Astrocyte (in vitro differentiated cells and primary cell): ENCODE measurements around the gene TBL1XR1. TPM values are rescaled to one million over a fixed set of nuclear protein-coding genes. Genes with fewer than 3 reads are reported as not detected.

Source experiments
- DNase-seq: peaks from one replicate; pipeline ENCODE4 v3.0.0-alpha.2; 2010; ENCODE audit warnings: low read depth
- FAIRE-seq: peaks from 2 replicates; lab custom pipeline; 2011; peaks lifted over from hg19 to GRCh38; lab: Jason Lieb, UNC
- H2AFZ ChIP-seq: 2 replicates; pipeline ENCODE4 v1.6.0; 2012; ENCODE audit warnings: low read depth, low read length, inconsistent platforms
- H3K27ac ChIP-seq: 2 replicates; pipeline ENCODE4 v1.5.1; 2011; ENCODE audit warnings: low read depth, low read length, inconsistent platforms
- H3K27me3 ChIP-seq: 2 replicates; pipeline ENCODE4 v1.6.0; 2011; ENCODE audit warnings: low read length, inconsistent platforms; ENCODE audit not compliant: insufficient read depth
- H3K36me3 ChIP-seq: 2 replicates; pipeline ENCODE4 v1.5.1; 2011; ENCODE audit warnings: low read length, inconsistent platforms; ENCODE audit not compliant: insufficient read depth
- H3K4me1 ChIP-seq: 2 replicates; pipeline ENCODE4 v1.5.1; 2011; ENCODE audit warnings: low read length, inconsistent platforms; ENCODE audit not compliant: insufficient read depth
- H3K4me2 ChIP-seq: 2 replicates; pipeline ENCODE4 v1.6.0; 2012; ENCODE audit warnings: low read length, inconsistent platforms
- H3K4me3 ChIP-seq: 2 replicates; pipeline ENCODE4 v1.5.1; 2011; ENCODE audit warnings: low read depth, mild to moderate bottlenecking, low read length, inconsistent platforms; ENCODE audit not compliant: insufficient read depth
- H3K79me2 ChIP-seq: 2 replicates; pipeline ENCODE4 v1.6.0; 2012; ENCODE audit warnings: mild to moderate bottlenecking, low read length, inconsistent platforms; ENCODE audit not compliant: insufficient read depth
- H3K9ac ChIP-seq: 2 replicates; pipeline ENCODE4 v1.6.0; 2012; ENCODE audit warnings: mild to moderate bottlenecking, low read length, inconsistent platforms
- H3K9me3 ChIP-seq: 2 replicates; pipeline ENCODE4 v1.5.1; 2012; ENCODE audit warnings: low read depth, mild to moderate bottlenecking, low read length, inconsistent platforms; ENCODE audit not compliant: insufficient read depth
- H4K20me1 ChIP-seq: 2 replicates; pipeline ENCODE4 v1.6.0; 2012; ENCODE audit warnings: low read length, inconsistent platforms; ENCODE audit not compliant: insufficient read depth
- H3K27ac Mint-ChIP-seq: one replicate; pipeline ENCODE4 v1.8.0; 2021; ENCODE audit warnings: mild to moderate bottlenecking, mixed read lengths; ENCODE audit not compliant: unreplicated experiment
- H3K27me3 Mint-ChIP-seq: one replicate; pipeline ENCODE4 v1.8.0; 2021; ENCODE audit warnings: low read depth, mixed read lengths; ENCODE audit not compliant: unreplicated experiment
- H3K36me3 Mint-ChIP-seq: one replicate; pipeline ENCODE4 v1.8.0; 2021; ENCODE audit warnings: low read depth, mixed read lengths; ENCODE audit not compliant: unreplicated experiment
- H3K4me1 Mint-ChIP-seq: one replicate; pipeline ENCODE4 v1.8.0; 2021; ENCODE audit warnings: low read depth, mixed read lengths; ENCODE audit not compliant: unreplicated experiment
- H3K4me3 Mint-ChIP-seq: one replicate; pipeline ENCODE4 v1.8.0; 2021; ENCODE audit warnings: mild to moderate bottlenecking, moderate library complexity, mixed read lengths; ENCODE audit not compliant: unreplicated experiment
- H3K9me3 Mint-ChIP-seq: one replicate; pipeline ENCODE4 v1.8.0; 2021; ENCODE audit warnings: mild to moderate bottlenecking, mixed read lengths; ENCODE audit not compliant: unreplicated experiment
- EZH2 ChIP-seq: IDR thresholded peaks from 2 replicates; pipeline ENCODE4 v1.6.1; 2012; ENCODE audit warnings: mild to moderate bottlenecking, low read length, inconsistent platforms; ENCODE audit not compliant: insufficient read depth
- total RNA-seq: library from RNA; stranded (reverse); gene quantifications from 2 replicates; pipeline ENCODE4 v1.2.1, GENCODE V29; 2021
- TF ChIP-seq, protein P1 (sequence below): IDR thresholded peaks from 2 replicates; pipeline ENCODE4 v1.5.1; 2011; ENCODE audit warnings: low read depth, mild to moderate bottlenecking, inconsistent platforms, low read length, moderate library complexity; ENCODE audit not compliant: insufficient read depth

The TBL1XR1 gene
- total RNA-seq, 1 donor from 2014 or later, result 140 TPM

DNA sequence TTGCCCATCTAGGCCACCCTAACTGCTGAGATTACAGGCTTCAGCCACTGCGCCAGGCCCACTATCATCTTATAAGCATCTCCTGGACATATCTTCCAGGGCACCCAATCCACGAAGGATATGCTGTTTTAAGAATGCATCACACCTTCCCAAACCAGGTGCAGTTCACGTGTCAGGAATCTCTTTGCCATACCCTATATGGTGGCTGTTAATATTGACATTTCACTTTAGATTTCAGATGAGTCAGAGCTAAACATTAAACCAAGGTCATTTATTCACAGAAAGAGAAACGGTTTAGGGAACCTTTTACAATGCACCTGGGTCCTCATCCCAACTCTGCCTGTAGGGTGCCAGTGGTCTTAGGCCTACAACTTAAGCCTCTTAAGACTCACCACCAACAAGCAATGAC, 85.7 kb downstream of the TBL1XR1 start:
- FAIRE-seq (no peak), DNase-seq (no peak)

DNA sequence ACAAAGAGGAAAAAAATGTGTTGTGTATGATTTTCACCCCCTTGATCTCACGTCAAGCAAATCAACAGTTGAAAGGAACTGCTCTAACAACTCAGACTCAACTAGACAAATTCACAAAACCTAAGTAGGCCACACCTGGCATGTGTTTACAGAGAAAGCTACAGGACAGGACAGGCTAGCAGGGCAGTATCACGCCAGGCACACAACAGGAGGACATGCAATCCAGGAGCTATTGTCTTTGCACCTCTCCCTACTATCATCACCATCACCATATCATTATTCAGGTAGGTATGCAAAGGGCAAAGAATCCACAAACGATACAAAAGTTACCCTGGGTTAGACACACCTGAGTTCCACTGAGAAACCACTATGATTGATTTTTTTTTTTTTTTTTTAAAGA, 86.4 kb downstream of the TBL1XR1 start:
- Mint-ChIP-seq H3K27ac (no peak overlapping the region), H3K36me3 (no peaks in the 10 kb centered on the region), H3K27me3 (no peaks in the 10 kb centered on the region), H3K4me1 (peaks cover 39% of the 10 kb centered on the region), H3K4me3 (no peak overlapping the region), H3K9me3 (no peaks in the 10 kb centered on the region)
- no peak for TF ChIP-seq EZH2
- TF ChIP-seq, protein P1, sequence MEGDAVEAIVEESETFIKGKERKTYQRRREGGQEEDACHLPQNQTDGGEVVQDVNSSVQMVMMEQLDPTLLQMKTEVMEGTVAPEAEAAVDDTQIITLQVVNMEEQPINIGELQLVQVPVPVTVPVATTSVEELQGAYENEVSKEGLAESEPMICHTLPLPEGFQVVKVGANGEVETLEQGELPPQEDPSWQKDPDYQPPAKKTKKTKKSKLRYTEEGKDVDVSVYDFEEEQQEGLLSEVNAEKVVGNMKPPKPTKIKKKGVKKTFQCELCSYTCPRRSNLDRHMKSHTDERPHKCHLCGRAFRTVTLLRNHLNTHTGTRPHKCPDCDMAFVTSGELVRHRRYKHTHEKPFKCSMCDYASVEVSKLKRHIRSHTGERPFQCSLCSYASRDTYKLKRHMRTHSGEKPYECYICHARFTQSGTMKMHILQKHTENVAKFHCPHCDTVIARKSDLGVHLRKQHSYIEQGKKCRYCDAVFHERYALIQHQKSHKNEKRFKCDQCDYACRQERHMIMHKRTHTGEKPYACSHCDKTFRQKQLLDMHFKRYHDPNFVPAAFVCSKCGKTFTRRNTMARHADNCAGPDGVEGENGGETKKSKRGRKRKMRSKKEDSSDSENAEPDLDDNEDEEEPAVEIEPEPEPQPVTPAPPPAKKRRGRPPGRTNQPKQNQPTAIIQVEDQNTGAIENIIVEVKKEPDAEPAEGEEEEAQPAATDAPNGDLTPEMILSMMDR, result no peak
- FAIRE-seq, result no peak
- H3K4me2 ChIP-seq, result no peak overlapping the region
- no peak for DNase-seq
- peaks cover 84% of the 10 kb centered on the region for H4K20me1 ChIP-seq
- no peaks in the 10 kb centered on the region for H3K9me3 ChIP-seq
- H2AFZ ChIP-seq, result no peak overlapping the region
- H3K9ac ChIP-seq, result no peak overlapping the region
- H3K79me2 ChIP-seq, result peaks cover 99% of the 10 kb centered on the region
- no peaks in the 10 kb centered on the region for H3K36me3 ChIP-seq
- no peaks in the 10 kb centered on the region for H3K4me1 ChIP-seq
- no peak overlapping the region for H3K27ac ChIP-seq
- no peaks in the 10 kb centered on the region for H3K27me3 ChIP-seq
- no peak overlapping the region for H3K4me3 ChIP-seq

More for the DNA sequence above, 85.7 kb downstream of the TBL1XR1 start:
- H3K79me2 ChIP-seq, result peaks cover 99% of the 10 kb centered on the region
- Mint-ChIP-seq H3K27me3 (no peaks in the 10 kb centered on the region), H3K36me3 (no peaks in the 10 kb centered on the region), H3K4me1 (peaks cover 40% of the 10 kb centered on the region), H3K4me3 (no peak overlapping the region), H3K9me3 (no peaks in the 10 kb centered on the region), H3K27ac (no peak overlapping the region)
- no peaks in the 10 kb centered on the region for H3K27me3 ChIP-seq
- H3K4me3 ChIP-seq, result no peak overlapping the region
- TF ChIP-seq EZH2, result no peak
- TF ChIP-seq, protein P1, result no peak
- H3K27ac ChIP-seq, result no peak overlapping the region
- no peaks in the 10 kb centered on the region for H3K36me3 ChIP-seq
- peaks cover 84% of the 10 kb centered on the region for H4K20me1 ChIP-seq
- no peak overlapping the region for H2AFZ ChIP-seq
- no peak overlapping the region for H3K4me2 ChIP-seq
- H3K4me1 ChIP-seq, result no peaks in the 10 kb centered on the region
- H3K9ac ChIP-seq, result no peak overlapping the region
- H3K9me3 ChIP-seq, result no peaks in the 10 kb centered on the region

DNA sequence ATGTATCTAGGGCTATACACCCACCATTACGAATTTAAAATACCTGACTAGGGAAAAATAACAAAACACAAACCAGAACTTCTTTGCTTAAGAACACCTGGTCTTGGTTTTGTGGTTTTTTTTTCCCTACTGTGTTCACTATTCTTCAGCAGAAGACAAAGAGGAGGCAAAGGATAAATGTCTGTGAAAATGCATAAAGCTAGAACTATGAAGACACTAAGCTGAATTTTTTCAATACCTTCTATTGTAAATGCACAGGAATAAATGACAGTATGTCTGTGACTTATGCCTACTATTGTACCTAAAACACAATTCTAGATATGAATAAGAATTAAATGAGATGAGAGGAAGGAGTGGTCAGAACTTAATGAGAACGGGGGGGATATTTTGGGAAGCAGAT, 86.9 kb downstream of the TBL1XR1 start:
- H3K4me2 ChIP-seq, result no peak overlapping the region
- no peaks in the 10 kb centered on the region for H3K9me3 Mint-ChIP-seq
- FAIRE-seq, result no peak
- H3K79me2 ChIP-seq, result peaks cover 99% of the 10 kb centered on the region
- TF ChIP-seq, protein P1, result no peak
- TF ChIP-seq EZH2, result no peak
- H3K27me3 Mint-ChIP-seq, result no peaks in the 10 kb centered on the region
- no peak overlapping the region for H2AFZ ChIP-seq
- no peak overlapping the region for H3K9ac ChIP-seq
- no peak overlapping the region for H3K4me3 Mint-ChIP-seq
- H3K9me3 ChIP-seq, result no peaks in the 10 kb centered on the region
- DNase-seq, result no peak
- no peaks in the 10 kb centered on the region for H3K36me3 ChIP-seq
- no peaks in the 10 kb centered on the region for H3K4me1 ChIP-seq
- no peaks in the 10 kb centered on the region for H3K36me3 Mint-ChIP-seq
- H3K4me3 ChIP-seq, result no peak overlapping the region
- peaks cover 84% of the 10 kb centered on the region for H4K20me1 ChIP-seq
- H3K27me3 ChIP-seq, result no peaks in the 10 kb centered on the region
- H3K27ac Mint-ChIP-seq, result no peak overlapping the region
- no peak overlapping the region for H3K27ac ChIP-seq
- peaks cover 39% of the 10 kb centered on the region for H3K4me1 Mint-ChIP-seq
